MM.1S (cell line): ENCODE results near the gene C3.
"Not testable (repeated sequence)": the region's sequence is repeated elsewhere in the genome, so short reads cannot be mapped to it uniquely, and the experiment has no call there.

Experiments
- DNase-seq: peaks from one replicate; pipeline ENCODE4 v3.0.0-alpha.2; 2015
- H2AFZ ChIP-seq: fragments of 300-600 bp; sonication (generic); 2 replicates; pipeline ENCODE4 v1.6.0; 2016; ENCODE audit warnings: antibody characterized with exemption, low read length
- H3F3A ChIP-seq: fragments of 300-600 bp; sonication (generic); 2 replicates; pipeline ENCODE4 v1.6.1; 2016; ENCODE audit warnings: mild to moderate bottlenecking, antibody characterized with exemption, low read length, moderate library complexity, mixed read lengths; ENCODE audit not compliant: insufficient read depth
- H3K27ac ChIP-seq: fragments of 300-600 bp; sonication (generic); 2 replicates; pipeline ENCODE4 v1.5.1; 2016; ENCODE audit warnings: mild to moderate bottlenecking, low read length
- H3K27me3 ChIP-seq: fragments of 300-600 bp; sonication (generic); replicated peaks from 2 replicates; pipeline ENCODE4 v1.6.0; 2016; ENCODE audit warnings: low read length; ENCODE audit not compliant: insufficient read depth
- H3K36me3 ChIP-seq: fragments of 300-600 bp; sonication (generic); replicated peaks from 2 replicates; pipeline ENCODE4 v1.6.1; 2016; ENCODE audit warnings: mild to moderate bottlenecking, low read length, mixed read lengths; ENCODE audit not compliant: insufficient read depth
- H3K4me1 ChIP-seq: fragments of 300-600 bp; sonication (generic); 2 replicates; pipeline ENCODE4 v1.6.1; 2016; ENCODE audit warnings: low read length, mixed read lengths
- H3K4me2 ChIP-seq: fragments of 300-600 bp; sonication (generic); 2 replicates; pipeline ENCODE4 v1.6.0; 2016; ENCODE audit warnings: low read depth, low read length
- H3K4me3 ChIP-seq: fragments of 300-600 bp; sonication (generic); 2 replicates; pipeline ENCODE4 v1.5.1; 2016; ENCODE audit warnings: low read length, mixed read lengths
- H3K79me2 ChIP-seq: fragments of 300-600 bp; sonication (generic); 2 replicates; pipeline ENCODE4 v1.6.1; 2016; ENCODE audit warnings: mixed run types, low read length, mixed read lengths
- H3K9ac ChIP-seq: fragments of 300-600 bp; sonication (generic); 2 replicates; pipeline ENCODE4 v1.6.1; 2016; ENCODE audit warnings: low read length, mixed read lengths
- H3K9me2 ChIP-seq: fragments of 300-600 bp; sonication (generic); replicated peaks from 2 replicates; pipeline ENCODE4 v1.6.1; 2016; ENCODE audit warnings: mild to moderate bottlenecking, low read length, mixed read lengths; ENCODE audit not compliant: insufficient read depth
- H3K9me3 ChIP-seq: fragments of 300-600 bp; sonication (generic); replicated peaks from 2 replicates; pipeline ENCODE4 v1.6.1; 2016; ENCODE audit warnings: mild to moderate bottlenecking, low read length, mixed read lengths; ENCODE audit not compliant: insufficient read depth
- H4K20me1 ChIP-seq: fragments of 300-600 bp; sonication (generic); 2 replicates; pipeline ENCODE4 v1.6.1; 2016; ENCODE audit warnings: mild to moderate bottlenecking, low read length, moderate library complexity, mixed read lengths; ENCODE audit not compliant: insufficient read depth
- EZH2 ChIP-seq: fragments of 300-600 bp; sonication (generic); optimal IDR thresholded peaks from 2 replicates; pipeline ENCODE3; 2017; ENCODE audit warnings: low read depth, mild to moderate bottlenecking, antibody characterized with exemption, low read length, mixed read lengths
- EZH2phosphoT487 ChIP-seq: fragments of 300-600 bp; sonication (generic); IDR thresholded peaks from 2 replicates; pipeline ENCODE4 v1.6.1; 2018; ENCODE audit warnings: antibody characterized with exemption, low read length
- TF ChIP-seq, protein P1 (sequence below): fragments of 300-600 bp; sonication (generic); IDR thresholded peaks from 2 replicates; pipeline ENCODE4 v1.5.1; 2016; ENCODE audit warnings: antibody characterized with exemption, low read length, mixed read lengths

C3 gene

DNA sequence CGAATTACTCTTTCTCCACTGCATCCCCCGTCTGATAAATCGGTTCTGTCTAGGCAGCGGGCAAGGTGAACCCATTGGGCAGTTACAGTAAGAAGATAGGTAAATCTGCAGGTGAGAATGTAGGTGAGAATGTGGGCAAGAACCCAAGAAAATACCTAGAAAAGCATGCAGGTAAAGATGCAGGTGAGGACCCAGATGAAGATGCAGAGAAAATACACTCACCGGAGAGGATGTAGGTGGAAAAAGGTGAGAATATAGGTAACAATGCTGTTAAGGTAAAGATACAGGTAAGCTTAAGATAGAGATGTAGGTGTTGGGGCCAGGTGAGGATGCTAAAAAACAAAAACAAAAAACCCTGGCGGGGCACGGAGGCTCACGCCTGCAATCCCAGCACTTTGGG lies 44.2 kb downstream of the C3 start:
- Histone ChIP-seq H3K27me3 (peaks cover 16% of the 10 kb centered on the region), H3K9me2 (no peaks in the 10 kb centered on the region), H3K79me2 (no peaks in the 10 kb centered on the region), H3K4me3 (no peak overlapping the region), H3K36me3 (no peaks in the 10 kb centered on the region), H3K4me1 (peaks cover 13% of the 10 kb centered on the region), H3F3A (peaks cover 9% of the 10 kb centered on the region; the same call in 1 of the 2 replicates), H3K27ac (no peak overlapping the region), H4K20me1 (no peaks in the 10 kb centered on the region), H3K9me3 (no peaks in the 10 kb centered on the region), H3K9ac (no peak overlapping the region), H2AFZ (no peak overlapping the region), H3K4me2 (no peak overlapping the region)
- no peak for DNase-seq
- TF ChIP-seq, protein P1, sequence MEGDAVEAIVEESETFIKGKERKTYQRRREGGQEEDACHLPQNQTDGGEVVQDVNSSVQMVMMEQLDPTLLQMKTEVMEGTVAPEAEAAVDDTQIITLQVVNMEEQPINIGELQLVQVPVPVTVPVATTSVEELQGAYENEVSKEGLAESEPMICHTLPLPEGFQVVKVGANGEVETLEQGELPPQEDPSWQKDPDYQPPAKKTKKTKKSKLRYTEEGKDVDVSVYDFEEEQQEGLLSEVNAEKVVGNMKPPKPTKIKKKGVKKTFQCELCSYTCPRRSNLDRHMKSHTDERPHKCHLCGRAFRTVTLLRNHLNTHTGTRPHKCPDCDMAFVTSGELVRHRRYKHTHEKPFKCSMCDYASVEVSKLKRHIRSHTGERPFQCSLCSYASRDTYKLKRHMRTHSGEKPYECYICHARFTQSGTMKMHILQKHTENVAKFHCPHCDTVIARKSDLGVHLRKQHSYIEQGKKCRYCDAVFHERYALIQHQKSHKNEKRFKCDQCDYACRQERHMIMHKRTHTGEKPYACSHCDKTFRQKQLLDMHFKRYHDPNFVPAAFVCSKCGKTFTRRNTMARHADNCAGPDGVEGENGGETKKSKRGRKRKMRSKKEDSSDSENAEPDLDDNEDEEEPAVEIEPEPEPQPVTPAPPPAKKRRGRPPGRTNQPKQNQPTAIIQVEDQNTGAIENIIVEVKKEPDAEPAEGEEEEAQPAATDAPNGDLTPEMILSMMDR = no peak
- TF ChIP-seq EZH2 (no peak), EZH2phosphoT487 (no peak)

DNA sequence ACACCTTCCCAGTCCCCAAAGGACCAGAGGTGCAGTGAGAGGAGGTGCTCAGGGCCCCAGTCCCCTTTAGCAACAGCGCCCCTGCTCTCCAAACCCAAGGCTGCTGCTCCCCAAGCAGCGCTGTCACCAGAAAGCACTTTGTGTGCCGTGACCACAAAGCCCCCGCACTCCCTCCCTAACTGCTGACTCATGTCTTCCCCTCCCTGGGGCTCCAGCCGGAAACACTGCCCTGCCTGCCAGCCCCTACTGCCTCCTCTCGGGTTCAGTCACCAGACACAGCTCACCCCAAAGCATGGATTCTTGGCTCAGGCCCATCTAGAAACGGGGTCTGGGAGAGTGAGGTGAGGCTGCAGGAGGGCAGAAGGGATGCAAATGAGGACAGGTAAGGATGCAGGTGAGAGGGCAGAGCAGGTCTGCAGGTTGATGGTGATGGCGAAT lies 45.6 kb downstream of the C3 start:
- H3K36me3 ChIP-seq = no peaks in the 10 kb centered on the region
- no peaks in the 10 kb centered on the region for H4K20me1 ChIP-seq
- H3K4me3 ChIP-seq = peak overlapping the region; percentile 52
- peak; percentile 97 for DNase-seq
- H3K27me3 ChIP-seq = peaks cover 2% of the 10 kb centered on the region; the same call in 1 of the 2 replicates
- no peaks in the 10 kb centered on the region for H3K79me2 ChIP-seq
- peaks cover 13% of the 10 kb centered on the region for H3F3A ChIP-seq
- TF ChIP-seq, protein P1 = peak; percentile 53
- no peak for TF ChIP-seq EZH2
- TF ChIP-seq EZH2phosphoT487 = no peak
- peaks cover 18% of the 10 kb centered on the region for H3K4me1 ChIP-seq
- peak overlapping the region; percentile 17; the same call in 1 of the 2 replicates for H3K9ac ChIP-seq
- H3K27ac ChIP-seq = peak overlapping the region; percentile 50; the same call in 1 of the 2 replicates
- H3K9me2 ChIP-seq = no peaks in the 10 kb centered on the region
- H2AFZ ChIP-seq = peak overlapping the region; percentile 67
- H3K4me2 ChIP-seq = peak overlapping the region; percentile 75
- no peaks in the 10 kb centered on the region for H3K9me3 ChIP-seq

- not testable (repeated sequence) for H3K27me3 ChIP-seq, DNase-seq, H3K9ac ChIP-seq, H3K79me2 ChIP-seq, H3K36me3 ChIP-seq, H4K20me1 ChIP-seq, H3K9me3 ChIP-seq, H3K9me2 ChIP-seq
- Histone ChIP-seq H3K4me1 (peaks cover 22% of the 10 kb centered on the region), H2AFZ (peak overlapping the region; percentile 67; the same call in 1 of the 2 replicates), H3F3A (peaks cover 18% of the 10 kb centered on the region), H3K4me3 (peak overlapping the region; percentile 52; the same call in 1 of the 2 replicates), H3K4me2 (peak overlapping the region; percentile 75; the same call in 1 of the 2 replicates), H3K27ac (peak overlapping the region; percentile 50; the same call in 1 of the 2 replicates)
Observed at GRCh38 chr19:6674408-6674807, 46.0 kb downstream of the C3 start.

- no peaks in the 10 kb centered on the region for H3K27me3 ChIP-seq
- no peaks in the 10 kb centered on the region for H3K79me2 ChIP-seq
- H3K9me3 ChIP-seq = no peaks in the 10 kb centered on the region
- no peak overlapping the region for H3K27ac ChIP-seq
- DNase-seq = no peak
- no peak overlapping the region for H3K4me3 ChIP-seq
- no peaks in the 10 kb centered on the region for H3K36me3 ChIP-seq
- H3F3A ChIP-seq = peaks cover 19% of the 10 kb centered on the region
- H3K4me2 ChIP-seq = no peak overlapping the region
- peaks cover 22% of the 10 kb centered on the region for H3K4me1 ChIP-seq
- H2AFZ ChIP-seq = no peak overlapping the region
- no peak for TF ChIP-seq EZH2
- TF ChIP-seq, protein P1 = no peak
- TF ChIP-seq EZH2phosphoT487 = no peak
- no peaks in the 10 kb centered on the region for H3K9me2 ChIP-seq
- H4K20me1 ChIP-seq = no peaks in the 10 kb centered on the region
- H3K9ac ChIP-seq = no peak overlapping the region
Observed at GRCh38 chr19:6672693-6673290, 47.7 kb downstream of the C3 start.
